GM12878 (cell line): ENCODE results near the gene CTDNEP1. TPM values are rescaled to one million over a fixed set of nuclear protein-coding genes. Genes with fewer than 3 reads are reported as not detected.

Source experiments
- ETV6 ChIP-seq, 2 experiments: fragments of 450-650 bp in 1 of 2; IDR thresholded peaks in 1 of 2; conservative IDR thresholded peaks in 1 of 2; 2 replicates each; pipeline ENCODE4 v1.6.1; 2014; ENCODE audit warnings: antibody characterized with exemption in 1 of 2, borderline replicate concordance in 1 of 2, low read depth in 1 of 2, mild to moderate bottlenecking in 1 of 2, moderate library complexity in 1 of 2
- FOXK2 ChIP-seq: fragments of 450-650 bp; IDR thresholded peaks from 2 replicates; pipeline ENCODE4 v1.6.1; 2017; ENCODE audit warnings: mild to moderate bottlenecking, moderate library complexity
- IRF4 ChIP-seq: IDR thresholded peaks from 2 replicates; pipeline ENCODE4 v1.6.1; 2011; ENCODE audit warnings: low read depth, low read length
- JUND ChIP-seq: IDR thresholded peaks from 2 replicates; pipeline ENCODE4 v1.6.1; 2012; ENCODE audit warnings: low read depth, mild to moderate bottlenecking, low read length, improper control_type of control experiment, moderate library complexity
- MTA3 ChIP-seq: IDR thresholded peaks from 2 replicates; pipeline ENCODE4 v1.6.1; 2012; ENCODE audit warnings: low read length, inconsistent platforms, borderline replicate concordance
- MXI1 ChIP-seq: fragments of 150-350 bp; IDR thresholded peaks from 2 replicates; pipeline ENCODE4 v1.6.1; 2011; ENCODE audit warnings: low read depth, mild to moderate bottlenecking, inconsistent platforms, low read length, improper control_type of control experiment
- NBN ChIP-seq: fragments of 450-650 bp; IDR thresholded peaks from 2 replicates; pipeline ENCODE4 v1.6.1; 2016
- NFXL1 ChIP-seq: fragments of 450-650 bp; IDR thresholded peaks from 2 replicates; pipeline ENCODE4 v1.6.1; 2017; ENCODE audit warnings: antibody characterized with exemption, mild to moderate bottlenecking, borderline replicate concordance
- NR2C1 ChIP-seq: fragments of 450-650 bp; IDR thresholded peaks from 2 replicates; pipeline ENCODE4 v1.6.1; 2017; ENCODE audit warnings: antibody characterized with exemption, mild to moderate bottlenecking, moderate library complexity
- PML ChIP-seq: IDR thresholded peaks from 2 replicates; pipeline ENCODE4 v1.6.1; 2012; ENCODE audit warnings: low read length, inconsistent platforms
- POLR2A ChIP-seq: IDR thresholded peaks from 2 replicates; pipeline ENCODE4 v1.6.1; 2011; ENCODE audit warnings: low read depth, mild to moderate bottlenecking, low read length
- POLR2AphosphoS2 ChIP-seq: IDR thresholded peaks from 2 replicates; pipeline ENCODE4 v1.6.1; 2011; ENCODE audit warnings: low read depth, mild to moderate bottlenecking, low read length, improper control_type of control experiment, moderate library complexity
- POU2F2 ChIP-seq: IDR thresholded peaks from 3 replicates; pipeline ENCODE4 v1.6.1; 2011; ENCODE audit warnings: low read depth, mild to moderate bottlenecking, low read length, borderline replicate concordance
- RBBP5 ChIP-seq: fragments of 200-600 bp; sonication (generic); conservative IDR thresholded peaks from 2 replicates; pipeline ENCODE4 v1.6.1; 2016
- RELA ChIP-seq: fragments of 450-650 bp; IDR thresholded peaks from 2 replicates; pipeline ENCODE4 v1.8.0; 2014; ENCODE audit warnings: borderline replicate concordance; ENCODE audit not compliant: partially characterized antibody
- SMARCA5 ChIP-seq: fragments of 450-650 bp; IDR thresholded peaks from 2 replicates; pipeline ENCODE4 v1.6.1; 2017; ENCODE audit warnings: mild to moderate bottlenecking
- SP1 ChIP-seq: IDR thresholded peaks from one replicate; pipeline ENCODE4 v1.6.1; 2011; ENCODE audit warnings: low read depth, low read length
- SPI1 ChIP-seq: IDR thresholded peaks from 2 replicates; pipeline ENCODE4 v1.6.1; 2011; ENCODE audit warnings: low read depth, mild to moderate bottlenecking, low read length, moderate library complexity, borderline replicate concordance; ENCODE audit not compliant: insufficient read depth
- YBX1 ChIP-seq: fragments of 450-650 bp; IDR thresholded peaks from 2 replicates; pipeline ENCODE4 v1.6.1; 2016; ENCODE audit warnings: antibody characterized with exemption
- ZZZ3 ChIP-seq: IDR thresholded peaks from 2 replicates; pipeline ENCODE4 v1.6.1; 2011; ENCODE audit warnings: low read depth; ENCODE audit not compliant: control insufficient read depth, insufficient read length
- polyA plus RNA-seq, 11 experiments: library from polyadenylated mRNA; depleted of rRNA in 4 of 11; unstranded in 6 of 11; stranded (reverse) in 5 of 11; fragments of >200 nt; fragmentation: Nextera tagmentation in 4 of 11; fragmentation: Illumina TruSeq in 1 of 11; extraction: Ambion mirVana in 4 of 11; extraction: Trizol in 1 of 11; gene quantifications; 1 replicate in 1 of 11; 2 replicates in 10 of 11; pipeline versions ENCODE4 v1.2.1 to v1.2.3, GENCODE V29; 2011 to 2016; ENCODE audit warnings: inconsistent platforms in 2 of 11, missing spikeins in 2 of 11, low read depth in 1 of 11
- total RNA-seq, 4 experiments: library from RNA; depleted of rRNA in 3 of 4; stranded (reverse); fragments of >200 nt in 3 of 4; fragmentation: Illumina TruSeq in 1 of 4; extraction: Trizol in 1 of 4; gene quantifications; 2 replicates each; pipeline versions ENCODE4 v1.2.1 to v1.2.3, GENCODE V29; 2013 to 2021
- TF ChIP-seq, protein P1 (sequence below): fragments of 450-650 bp; IDR thresholded peaks from 2 replicates; pipeline ENCODE4 v1.6.1; 2016; ENCODE audit warnings: mild to moderate bottlenecking, moderate library complexity, borderline replicate concordance
- TF ChIP-seq, protein P2 (sequence below): IDR thresholded peaks from 2 replicates; pipeline ENCODE4 v1.6.1; 2012; ENCODE audit warnings: mild to moderate bottlenecking, low read depth, low read length
- TF ChIP-seq, protein P3 (sequence below): IDR thresholded peaks from 2 replicates; pipeline ENCODE4 v1.6.1; 2012; ENCODE audit warnings: low read depth, low read length, improper control_type of control experiment

CTDNEP1 gene
- total and polyA plus RNA-seq, 10 of the 15 experiments (the other 5 are each of a cell fraction or from before 2014, with no cell fraction given), result 23.7 to 176 (median 30.3) TPM

DNA sequence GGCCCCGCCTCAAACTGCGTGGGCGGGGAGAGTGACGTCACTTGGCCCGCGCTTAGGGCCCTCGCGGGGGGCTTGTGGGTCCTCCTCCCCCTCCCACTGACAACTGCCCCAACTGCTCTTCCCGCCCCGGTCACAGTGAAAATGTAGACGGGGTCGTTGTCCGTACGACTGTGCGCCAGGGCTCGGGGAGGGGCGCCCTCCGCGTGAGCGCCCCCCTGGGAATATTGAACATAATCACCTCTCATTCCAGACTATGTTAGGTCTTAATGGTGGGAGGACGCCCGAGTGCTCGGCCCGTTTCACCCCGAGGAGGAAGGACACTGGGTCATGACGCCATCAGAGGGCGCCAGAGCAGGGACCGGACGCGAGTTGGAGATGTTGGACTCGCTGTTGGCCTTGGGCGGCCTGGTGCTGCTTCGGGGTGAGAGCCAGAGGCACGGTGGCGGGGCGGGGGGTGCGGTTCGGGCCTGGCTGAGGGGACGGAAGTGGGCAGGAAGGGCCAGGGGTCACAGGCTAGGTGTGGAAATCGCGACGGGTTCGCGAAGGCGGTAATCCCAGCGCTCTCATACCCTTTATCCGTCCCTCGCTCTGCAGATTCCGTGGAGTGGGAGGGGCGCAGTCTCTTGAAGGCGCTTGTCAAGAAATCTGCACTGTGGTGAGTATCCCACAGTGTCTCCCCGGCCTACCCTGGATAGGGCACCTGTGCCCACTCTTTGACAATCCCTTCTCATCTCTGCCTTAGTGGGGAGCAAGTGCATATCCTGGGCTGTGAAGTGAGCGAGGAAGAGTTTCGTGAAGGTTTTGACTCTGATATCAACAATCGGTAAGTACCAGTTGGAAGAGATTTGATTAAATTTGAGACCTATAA, 876 bp upstream of the CTDNEP1 start, which contains the start of gene ELP5 (continued):
- TF ChIP-seq MTA3 (no peak), SPI1 (peak; percentile 8; the same call in 1 of the 2 replicates), MXI1 (peak; percentile 83; the same call in 1 of the 2 replicates), POU2F2 (peak; percentile 36; the same call in 1 of the 3 replicates), POLR2A (peak; percentile 98), RBBP5 (no peak), YBX1 (no peak), FOXK2 (no peak), NBN (peak; percentile 99), JUND (peak; percentile 75; the same call in 1 of the 2 replicates), NR2C1 (peak; percentile 62; the same call in 1 of the 2 replicates), SMARCA5 (peak; percentile 96), PML (peak; percentile 93; the same call in 1 of the 2 replicates), NFXL1 (peak; percentile 82), RELA (peak; percentile 58), SP1 (no peak), POLR2AphosphoS2 (peak; percentile 87), ZZZ3 (no peak), IRF4 (0 out of 2 replicates have a peak, but pooled peaks have one; percentile 3), ETV6 (conservative IDR thresholded peaks at IDR 0.05 in 1 of 2, IDR thresholded peaks at IDR 0.05 in 1 of 2; ENCODE audit: borderline replicate concordance in 1 of 2, low read depth in 1 of 2) (no peak)
- TF ChIP-seq, protein P1, sequence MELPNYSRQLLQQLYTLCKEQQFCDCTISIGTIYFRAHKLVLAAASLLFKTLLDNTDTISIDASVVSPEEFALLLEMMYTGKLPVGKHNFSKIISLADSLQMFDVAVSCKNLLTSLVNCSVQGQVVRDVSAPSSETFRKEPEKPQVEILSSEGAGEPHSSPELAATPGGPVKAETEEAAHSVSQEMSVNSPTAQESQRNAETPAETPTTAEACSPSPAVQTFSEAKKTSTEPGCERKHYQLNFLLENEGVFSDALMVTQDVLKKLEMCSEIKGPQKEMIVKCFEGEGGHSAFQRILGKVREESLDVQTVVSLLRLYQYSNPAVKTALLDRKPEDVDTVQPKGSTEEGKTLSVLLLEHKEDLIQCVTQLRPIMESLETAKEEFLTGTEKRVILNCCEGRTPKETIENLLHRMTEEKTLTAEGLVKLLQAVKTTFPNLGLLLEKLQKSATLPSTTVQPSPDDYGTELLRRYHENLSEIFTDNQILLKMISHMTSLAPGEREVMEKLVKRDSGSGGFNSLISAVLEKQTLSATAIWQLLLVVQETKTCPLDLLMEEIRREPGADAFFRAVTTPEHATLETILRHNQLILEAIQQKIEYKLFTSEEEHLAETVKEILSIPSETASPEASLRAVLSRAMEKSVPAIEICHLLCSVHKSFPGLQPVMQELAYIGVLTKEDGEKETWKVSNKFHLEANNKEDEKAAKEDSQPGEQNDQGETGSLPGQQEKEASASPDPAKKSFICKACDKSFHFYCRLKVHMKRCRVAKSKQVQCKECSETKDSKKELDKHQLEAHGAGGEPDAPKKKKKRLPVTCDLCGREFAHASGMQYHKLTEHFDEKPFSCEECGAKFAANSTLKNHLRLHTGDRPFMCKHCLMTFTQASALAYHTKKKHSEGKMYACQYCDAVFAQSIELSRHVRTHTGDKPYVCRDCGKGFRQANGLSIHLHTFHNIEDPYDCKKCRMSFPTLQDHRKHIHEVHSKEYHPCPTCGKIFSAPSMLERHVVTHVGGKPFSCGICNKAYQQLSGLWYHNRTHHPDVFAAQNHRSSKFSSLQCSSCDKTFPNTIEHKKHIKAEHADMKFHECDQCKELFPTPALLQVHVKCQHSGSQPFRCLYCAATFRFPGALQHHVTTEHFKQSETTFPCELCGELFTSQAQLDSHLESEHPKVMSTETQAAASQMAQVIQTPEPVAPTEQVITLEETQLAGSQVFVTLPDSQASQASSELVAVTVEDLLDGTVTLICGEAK, result no peak
- TF ChIP-seq, protein P2, sequence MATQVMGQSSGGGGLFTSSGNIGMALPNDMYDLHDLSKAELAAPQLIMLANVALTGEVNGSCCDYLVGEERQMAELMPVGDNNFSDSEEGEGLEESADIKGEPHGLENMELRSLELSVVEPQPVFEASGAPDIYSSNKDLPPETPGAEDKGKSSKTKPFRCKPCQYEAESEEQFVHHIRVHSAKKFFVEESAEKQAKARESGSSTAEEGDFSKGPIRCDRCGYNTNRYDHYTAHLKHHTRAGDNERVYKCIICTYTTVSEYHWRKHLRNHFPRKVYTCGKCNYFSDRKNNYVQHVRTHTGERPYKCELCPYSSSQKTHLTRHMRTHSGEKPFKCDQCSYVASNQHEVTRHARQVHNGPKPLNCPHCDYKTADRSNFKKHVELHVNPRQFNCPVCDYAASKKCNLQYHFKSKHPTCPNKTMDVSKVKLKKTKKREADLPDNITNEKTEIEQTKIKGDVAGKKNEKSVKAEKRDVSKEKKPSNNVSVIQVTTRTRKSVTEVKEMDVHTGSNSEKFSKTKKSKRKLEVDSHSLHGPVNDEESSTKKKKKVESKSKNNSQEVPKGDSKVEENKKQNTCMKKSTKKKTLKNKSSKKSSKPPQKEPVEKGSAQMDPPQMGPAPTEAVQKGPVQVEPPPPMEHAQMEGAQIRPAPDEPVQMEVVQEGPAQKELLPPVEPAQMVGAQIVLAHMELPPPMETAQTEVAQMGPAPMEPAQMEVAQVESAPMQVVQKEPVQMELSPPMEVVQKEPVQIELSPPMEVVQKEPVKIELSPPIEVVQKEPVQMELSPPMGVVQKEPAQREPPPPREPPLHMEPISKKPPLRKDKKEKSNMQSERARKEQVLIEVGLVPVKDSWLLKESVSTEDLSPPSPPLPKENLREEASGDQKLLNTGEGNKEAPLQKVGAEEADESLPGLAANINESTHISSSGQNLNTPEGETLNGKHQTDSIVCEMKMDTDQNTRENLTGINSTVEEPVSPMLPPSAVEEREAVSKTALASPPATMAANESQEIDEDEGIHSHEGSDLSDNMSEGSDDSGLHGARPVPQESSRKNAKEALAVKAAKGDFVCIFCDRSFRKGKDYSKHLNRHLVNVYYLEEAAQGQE, result no peak
- TF ChIP-seq, protein P3, sequence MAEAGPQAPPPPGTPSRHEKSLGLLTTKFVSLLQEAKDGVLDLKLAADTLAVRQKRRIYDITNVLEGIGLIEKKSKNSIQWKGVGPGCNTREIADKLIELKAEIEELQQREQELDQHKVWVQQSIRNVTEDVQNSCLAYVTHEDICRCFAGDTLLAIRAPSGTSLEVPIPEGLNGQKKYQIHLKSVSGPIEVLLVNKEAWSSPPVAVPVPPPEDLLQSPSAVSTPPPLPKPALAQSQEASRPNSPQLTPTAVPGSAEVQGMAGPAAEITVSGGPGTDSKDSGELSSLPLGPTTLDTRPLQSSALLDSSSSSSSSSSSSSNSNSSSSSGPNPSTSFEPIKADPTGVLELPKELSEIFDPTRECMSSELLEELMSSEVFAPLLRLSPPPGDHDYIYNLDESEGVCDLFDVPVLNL, result no peak
